Ectodermal cell (in vitro differentiated cells): Measurements from ENCODE around the gene RBM4B. TPM values are rescaled to one million over a fixed set of nuclear protein-coding genes. Genes with fewer than 3 reads are reported as not detected.
A peak's percentile ranks its signal among the peaks of the same experiment; 100 is the strongest.
"Not testable (repeated sequence)": the region's sequence is repeated elsewhere in the genome, so short reads cannot be mapped to it uniquely, and the experiment has no call there.

Experiments used
- H3K27ac ChIP-seq: 2 replicates; pipeline ENCODE4 v1.7.0; 2013; ENCODE audit warnings: mild to moderate bottlenecking, low read depth, low read length; ENCODE audit not compliant: insufficient read depth, poor library complexity, severe bottlenecking
- H3K27me3 ChIP-seq: 2 replicates; pipeline ENCODE4 v1.7.0; 2013; ENCODE audit warnings: mild to moderate bottlenecking, low read length; ENCODE audit not compliant: insufficient read depth, control insufficient read depth, poor library complexity, severe bottlenecking
- H3K36me3 ChIP-seq: one replicate; pipeline ENCODE4 v1.7.0; 2013; ENCODE audit warnings: low read length; ENCODE audit not compliant: control insufficient read depth, insufficient read depth
- H3K4me1 ChIP-seq: one replicate; pipeline ENCODE4 v1.7.0; 2013; ENCODE audit warnings: low read length; ENCODE audit not compliant: control insufficient read depth, insufficient read depth
- H3K4me3 ChIP-seq: 2 replicates; pipeline ENCODE4 v1.7.0; 2013; ENCODE audit warnings: low read depth, low read length, control low read depth; ENCODE audit not compliant: insufficient read depth
- H3K9me3 ChIP-seq: 2 replicates; pipeline ENCODE4 v1.7.0; 2013; ENCODE audit warnings: mild to moderate bottlenecking, low read length, moderate library complexity; ENCODE audit not compliant: control insufficient read depth
- WGBS, 2 experiments: methylation state at CpG; one replicate each; pipeline ENCODE4 v1.1.7; 2013; ENCODE audit warnings: missing lambda C conversion rate in 2 of 2; 5-methylcytosine and 5-hydroxymethylcytosine counted together
- polyA plus RNA-seq, 4 experiments: library from polyadenylated mRNA; stranded (reverse); fragments of 50-300 nt; gene quantifications; one replicate each; pipeline ENCODE4 v1.2.3, GENCODE V29; 2013

RBM4B gene
- 48.5 TPM for polyA plus RNA-seq (2013, experiment 1 of 4)
- polyA plus RNA-seq (2013, experiment 2 of 4) = 46.7 TPM
- polyA plus RNA-seq (2013, experiment 3 of 4) = 41.7 TPM
- polyA plus RNA-seq (2013, experiment 4 of 4) = 48.1 TPM

DNA sequence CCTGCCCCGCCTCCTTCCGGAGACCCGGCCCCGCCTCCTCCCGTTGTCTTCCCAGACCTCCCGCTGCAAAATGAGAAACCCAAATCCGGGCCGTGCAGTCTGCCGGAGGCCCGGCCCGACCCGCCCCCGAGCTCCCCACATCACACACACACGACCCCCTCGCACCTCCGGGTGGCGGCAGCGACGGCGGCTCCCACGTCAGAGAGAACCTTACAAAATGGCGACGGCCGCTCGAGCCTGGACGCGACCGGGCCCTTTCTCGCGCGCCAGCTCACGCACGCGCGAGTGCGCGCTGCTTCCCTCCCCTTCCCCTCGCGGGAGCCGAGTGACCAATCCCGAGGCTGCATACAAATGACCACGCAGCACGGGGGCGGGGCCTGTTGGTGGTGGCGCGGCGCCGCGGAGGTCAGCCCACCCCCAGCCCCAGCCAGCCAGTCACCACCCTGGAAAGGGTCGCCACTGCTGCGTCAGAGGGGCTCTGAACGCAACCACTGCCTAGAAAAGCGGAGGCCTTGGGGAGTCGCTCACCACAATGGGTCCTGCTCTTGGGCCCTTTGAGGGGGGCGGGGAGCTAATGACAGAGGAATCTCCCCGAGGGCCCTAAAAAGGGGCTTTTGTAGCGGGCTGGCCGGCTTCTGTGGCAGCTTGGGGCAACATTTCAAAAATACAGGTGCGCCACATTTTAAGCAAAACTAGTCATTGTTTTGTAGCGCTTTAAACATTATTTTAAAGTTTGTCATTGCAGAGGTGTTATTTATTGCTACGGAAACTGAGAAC is at the start of gene RBM4B:
RBM4B (minus strand) TSS at position 289 of the 777 bp plus-strand sequence. CDS start 808 bp downstream, outside the sequence.
- peaks cover 7% of the 10 kb centered on the region for H3K4me1 ChIP-seq
- no peaks in the 10 kb centered on the region for H3K9me3 ChIP-seq
- peak within 1 kb of the TSS; percentile 61 for H3K4me3 ChIP-seq
- H3K36me3 ChIP-seq = no peaks in the 10 kb centered on the region
- peak within 1 kb of the TSS; percentile 86 for H3K27ac ChIP-seq
- whole genome bisulfite sequencing, 2 experiments = 1 to 2% methylated on average over 61 of the region's 61 CpGs
- no peaks in the 10 kb centered on the region for H3K27me3 ChIP-seq

- no peaks in the 10 kb centered on the region for H3K36me3 ChIP-seq
- WGBS, 2 experiments = 63 to 65% methylated on average over 10 of the region's 10 CpGs
- H3K27me3 ChIP-seq = peaks cover 46% of the 10 kb centered on the region
- no peaks in the 10 kb centered on the region for H3K9me3 ChIP-seq
- no peak overlapping the region for H3K27ac ChIP-seq
- H3K4me3 ChIP-seq = no peak overlapping the region
- H3K4me1 ChIP-seq = peaks cover 17% of the 10 kb centered on the region
Observed at GRCh38 chr11:66725647-66726046, 48.0 kb upstream of the RBM4B start.

- peaks cover 40% of the 10 kb centered on the region for H3K27me3 ChIP-seq
- no peak overlapping the region for H3K4me3 ChIP-seq
- 84 to 93% methylated on average over 1 of the region's 1 CpG for WGBS, 2 experiments
- peaks cover 22% of the 10 kb centered on the region for H3K4me1 ChIP-seq
- no peaks in the 10 kb centered on the region for H3K9me3 ChIP-seq
- no peak overlapping the region for H3K27ac ChIP-seq
- H3K36me3 ChIP-seq = no peaks in the 10 kb centered on the region
Observed at GRCh38 chr11:66725114-66725513, 47.4 kb upstream of the RBM4B start.

DNA sequence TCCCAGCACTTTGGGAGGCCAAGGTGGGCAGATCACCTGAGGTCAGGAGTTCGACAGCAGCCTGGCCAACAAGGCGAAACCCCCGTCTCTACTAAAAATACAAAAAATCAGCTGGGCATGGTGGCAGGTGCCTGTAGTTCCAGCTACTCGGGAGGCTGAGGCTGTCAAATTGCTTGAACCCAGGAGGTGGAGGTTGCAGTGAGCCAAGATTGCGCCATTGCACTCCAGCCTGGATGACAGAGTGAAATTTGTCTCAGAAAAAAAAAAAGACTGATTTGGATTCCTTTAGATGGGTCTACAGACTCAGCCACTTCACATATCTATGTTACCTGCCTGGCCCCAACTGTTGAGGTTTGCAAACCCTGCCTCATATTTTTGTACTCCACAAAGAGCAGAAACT is 46.5 kb upstream of the RBM4B start:
- H3K4me1 ChIP-seq = peaks cover 30% of the 10 kb centered on the region
- not testable (repeated sequence) for H3K4me3 ChIP-seq, H3K27ac ChIP-seq, H3K36me3 ChIP-seq, H3K9me3 ChIP-seq
- 88 to 93% methylated on average over 5 of the region's 5 CpGs for WGBS, 2 experiments
- peaks cover 31% of the 10 kb centered on the region for H3K27me3 ChIP-seq

DNA sequence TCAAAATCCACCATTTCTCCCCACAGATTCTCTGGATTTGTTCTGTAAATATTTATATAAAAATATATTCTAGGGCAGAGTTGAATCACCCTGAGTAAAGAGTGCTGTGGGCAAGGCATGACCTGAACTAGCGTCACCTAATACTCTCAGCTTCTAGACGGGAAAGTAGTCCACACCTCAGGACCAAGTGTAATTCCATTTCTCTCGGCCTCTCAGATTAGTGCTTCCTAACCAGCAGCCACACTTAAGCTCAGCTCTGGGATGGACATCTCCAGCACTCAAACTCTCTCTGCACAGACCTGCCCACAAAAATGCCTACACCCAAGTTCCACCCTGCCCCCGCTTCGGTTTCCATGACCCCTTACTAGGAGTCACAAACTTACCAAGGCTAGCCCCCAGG is 46.0 kb upstream of the RBM4B start:
- no peak overlapping the region for H3K4me3 ChIP-seq
- WGBS, 2 experiments = 88 to 91% methylated on average over 5 of the region's 5 CpGs
- H3K36me3 ChIP-seq = no peaks in the 10 kb centered on the region
- peaks cover 35% of the 10 kb centered on the region for H3K4me1 ChIP-seq
- no peaks in the 10 kb centered on the region for H3K9me3 ChIP-seq
- H3K27me3 ChIP-seq = peaks cover 26% of the 10 kb centered on the region
- H3K27ac ChIP-seq = no peak overlapping the region

DNA sequence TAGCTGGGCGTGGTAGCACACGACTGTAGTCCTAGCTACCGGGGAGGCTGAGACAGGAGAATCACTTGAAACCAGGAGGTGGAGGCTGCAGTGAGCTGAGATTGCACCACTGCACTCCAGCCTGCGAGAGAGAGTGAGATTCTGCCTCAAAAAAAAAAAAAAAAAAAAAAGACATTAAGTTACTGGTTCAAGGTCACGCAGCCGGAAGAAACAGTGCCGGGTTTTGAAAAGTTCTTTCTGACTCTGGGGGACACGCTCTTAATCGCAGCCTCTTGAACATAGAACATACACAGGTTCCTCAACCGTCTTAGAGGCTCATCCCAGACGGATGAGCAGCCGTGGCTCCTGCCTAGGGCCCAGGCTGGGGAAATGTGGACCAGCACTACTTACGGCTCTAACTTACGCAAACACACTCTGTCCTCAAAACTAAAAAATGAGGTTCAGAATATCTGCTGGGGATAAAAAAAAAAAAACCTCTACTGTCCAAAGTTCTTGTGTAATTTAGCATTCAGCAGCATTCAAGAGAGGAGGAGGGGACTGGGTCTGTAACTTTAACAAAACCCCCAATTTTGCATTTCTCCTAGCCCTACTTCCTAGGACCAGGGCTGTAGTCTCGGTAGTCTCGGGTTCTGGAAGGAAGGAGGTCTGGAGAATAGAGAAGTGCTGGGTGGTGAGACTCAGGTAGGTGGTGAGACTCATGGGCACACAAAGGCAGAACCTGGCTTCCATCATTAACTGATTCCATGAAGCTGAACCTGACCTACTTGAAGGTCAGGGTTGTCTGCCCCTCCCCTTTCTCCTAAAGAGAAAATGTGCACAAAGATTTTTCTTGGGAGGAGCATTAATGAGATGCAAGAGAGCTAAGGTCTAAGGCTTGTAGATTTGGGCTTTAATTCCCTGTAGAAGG is 45.3 kb upstream of the RBM4B start:
- 94% methylated on average over 16 of the region's 16 CpGs for WGBS, 2 experiments
- Histone ChIP-seq H3K27ac (no peak overlapping the region), H3K27me3 (peaks cover 23% of the 10 kb centered on the region), H3K9me3 (no peaks in the 10 kb centered on the region), H3K4me1 (peaks cover 37% of the 10 kb centered on the region), H3K4me3 (no peak overlapping the region), H3K36me3 (no peaks in the 10 kb centered on the region)

GRCh38 chr11:66721939-66722338 is 44.3 kb upstream of the RBM4B start:
- Histone ChIP-seq H3K4me3 (no peak overlapping the region), H3K27ac (no peak overlapping the region), H3K27me3 (peaks cover 14% of the 10 kb centered on the region), H3K36me3 (no peaks in the 10 kb centered on the region), H3K9me3 (no peaks in the 10 kb centered on the region), H3K4me1 (peaks cover 36% of the 10 kb centered on the region)
- WGBS, 2 experiments = 94 to 96% methylated on average over 9 of the region's 9 CpGs

GRCh38 chr11:66720899-66721470 is 43.3 kb upstream of the RBM4B start:
- no peaks in the 10 kb centered on the region for H3K9me3 ChIP-seq
- 81 to 88% methylated on average over 13 of the region's 13 CpGs for WGBS, 2 experiments
- H3K4me1 ChIP-seq = peaks cover 30% of the 10 kb centered on the region
- H3K27me3 ChIP-seq = peaks cover 4% of the 10 kb centered on the region
- no peak overlapping the region for H3K4me3 ChIP-seq
- no peak overlapping the region for H3K27ac ChIP-seq
- H3K36me3 ChIP-seq = no peaks in the 10 kb centered on the region

- Histone ChIP-seq H3K4me1 (peaks cover 26% of the 10 kb centered on the region), H3K36me3 (no peaks in the 10 kb centered on the region), H3K27ac (no peak overlapping the region), H3K4me3 (no peak overlapping the region), H3K9me3 (no peaks in the 10 kb centered on the region), H3K27me3 (no peaks in the 10 kb centered on the region)
- 57 to 59% methylated on average over 15 of the region's 15 CpGs for WGBS, 2 experiments
Observed at GRCh38 chr11:66720223-66720898, 42.7 kb upstream of the RBM4B start.
